Mucosa of stomach (tissue), 1 donor: Measurements from ENCODE around the gene CACNB2.

Experiments
- H3K27me3 ChIP-seq: one replicate; pipeline ENCODE4 v1.7.0; 2013; ENCODE audit warnings: mild to moderate bottlenecking, low read length; ENCODE audit not compliant: control insufficient read depth, insufficient read depth
- H3K36me3 ChIP-seq: one replicate; pipeline ENCODE4 v1.7.0; 2013; ENCODE audit warnings: low read length; ENCODE audit not compliant: control insufficient read depth, insufficient read depth
- H3K4me1 ChIP-seq: one replicate; pipeline ENCODE4 v1.7.0; 2013; ENCODE audit warnings: mild to moderate bottlenecking, low read length; ENCODE audit not compliant: control insufficient read depth, insufficient read depth
- H3K4me3 ChIP-seq: one replicate; pipeline ENCODE4 v1.7.0; 2013; ENCODE audit warnings: low read length
- H3K9ac ChIP-seq: one replicate; pipeline ENCODE4 v1.7.0; 2013; ENCODE audit warnings: mild to moderate bottlenecking, low read length, moderate library complexity
- H3K9me3 ChIP-seq: one replicate; pipeline ENCODE4 v1.7.0; 2013; ENCODE audit warnings: mild to moderate bottlenecking, low read length, moderate library complexity; ENCODE audit not compliant: control insufficient read depth
- donor health status: Pancreatic carcinoma.

The CACNB2 gene

DNA sequence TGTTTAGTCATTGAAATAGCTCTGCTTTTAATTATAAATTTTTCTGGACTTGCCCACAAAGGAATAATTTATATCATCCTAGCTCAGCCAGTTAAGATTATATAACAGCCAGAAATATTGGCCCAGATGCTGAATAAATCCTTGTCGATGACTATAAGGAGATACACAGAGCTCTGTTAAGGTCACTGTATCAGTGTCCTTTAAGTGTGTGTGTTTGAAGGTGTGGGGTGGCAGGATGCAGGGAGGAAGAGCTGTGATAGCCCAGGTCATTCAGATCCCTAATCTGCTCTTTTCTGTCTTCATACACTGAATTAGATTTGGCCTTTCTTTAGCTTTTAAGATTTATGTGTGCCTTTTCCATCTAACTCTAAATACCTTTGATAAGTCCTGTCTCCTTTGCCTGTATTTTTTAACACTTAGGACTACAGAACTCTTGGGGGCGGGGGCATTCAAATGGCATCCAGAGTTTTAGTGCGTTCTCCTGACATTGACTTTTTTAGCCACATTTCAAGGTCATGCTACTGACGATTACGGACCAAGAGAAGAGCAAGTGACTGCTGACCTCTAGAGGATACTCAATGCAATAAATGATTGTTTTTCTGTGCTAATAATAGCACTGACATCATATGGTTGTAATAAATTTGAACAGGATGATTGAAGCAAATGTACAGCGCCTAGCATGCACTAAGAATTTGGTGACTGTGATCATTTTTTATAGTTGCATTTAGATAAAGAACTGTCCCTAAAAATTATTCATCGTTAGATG, 172.3 kb downstream of the CACNB2 start:
- Histone ChIP-seq H3K9ac (no peak overlapping the region), H3K4me3 (no peak overlapping the region), H3K36me3 (no peaks in the 10 kb centered on the region), H3K9me3 (no peaks in the 10 kb centered on the region), H3K4me1 (no peaks in the 10 kb centered on the region), H3K27me3 (no peaks in the 10 kb centered on the region)

DNA sequence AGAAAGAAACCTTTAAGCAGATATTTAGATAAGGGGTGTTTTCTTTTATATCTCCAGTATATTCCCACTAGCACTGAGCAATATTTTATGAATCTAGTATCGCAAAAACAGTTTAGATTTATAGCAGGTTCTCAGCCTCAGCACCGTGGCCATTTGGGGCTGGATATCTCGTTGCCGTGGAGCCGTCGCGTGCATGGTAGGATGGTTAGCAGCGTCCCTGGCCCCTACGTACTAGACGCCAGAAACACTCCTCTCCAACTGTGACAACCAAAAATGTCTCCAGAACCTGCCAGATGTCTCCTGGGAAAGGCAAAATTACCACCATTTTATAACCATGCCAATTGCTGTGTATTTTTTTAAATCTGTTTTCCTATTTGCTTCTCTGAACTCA, 172.9 kb downstream of the CACNB2 start:
- no peaks in the 10 kb centered on the region for H3K27me3 ChIP-seq
- no peak overlapping the region for H3K4me3 ChIP-seq
- H3K36me3 ChIP-seq, result no peaks in the 10 kb centered on the region
- H3K4me1 ChIP-seq, result no peaks in the 10 kb centered on the region
- no peaks in the 10 kb centered on the region for H3K9me3 ChIP-seq
- no peak overlapping the region for H3K9ac ChIP-seq

DNA sequence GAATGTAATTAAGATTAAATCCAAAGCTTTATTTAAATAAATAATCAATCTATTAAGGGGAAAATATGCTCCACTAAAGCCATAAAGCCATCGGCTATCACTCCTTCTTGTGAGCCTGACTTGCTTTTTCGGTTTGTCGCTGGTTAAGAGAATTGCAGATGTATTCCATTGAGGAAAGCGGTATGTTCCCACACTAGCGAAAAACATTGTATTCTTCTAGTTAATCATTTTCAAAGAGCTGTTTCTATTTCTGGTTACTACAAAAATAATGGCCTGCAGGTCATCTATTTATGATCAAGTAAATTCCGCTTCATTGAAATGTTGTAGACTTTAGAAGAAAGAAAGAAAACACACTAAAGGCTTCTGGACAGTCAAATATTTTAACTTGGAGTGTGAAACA, 173.4 kb downstream of the CACNB2 start:
- H3K4me1 ChIP-seq, result no peaks in the 10 kb centered on the region
- no peaks in the 10 kb centered on the region for H3K27me3 ChIP-seq
- no peak overlapping the region for H3K9ac ChIP-seq
- H3K4me3 ChIP-seq, result no peak overlapping the region
- no peaks in the 10 kb centered on the region for H3K36me3 ChIP-seq
- H3K9me3 ChIP-seq, result no peaks in the 10 kb centered on the region

DNA sequence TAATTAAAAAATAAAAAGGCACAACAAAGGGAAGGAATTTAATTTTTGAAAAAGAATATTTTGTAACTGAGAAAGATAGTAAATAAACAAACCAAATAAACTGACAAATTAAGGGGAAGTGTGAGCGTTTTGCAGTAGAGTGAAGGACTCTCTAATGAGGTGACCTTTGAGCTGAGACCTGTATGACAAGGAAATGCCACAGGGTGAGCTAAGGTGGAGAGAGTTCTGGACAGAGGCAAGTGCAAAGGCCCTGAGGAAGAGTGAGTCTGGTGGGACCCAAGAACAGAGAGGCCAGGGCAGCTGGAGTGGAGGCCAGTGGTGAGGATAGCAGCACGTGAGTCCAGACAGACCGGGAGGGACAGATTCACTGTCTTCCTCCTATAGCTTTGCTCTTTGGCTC, 179.4 kb downstream of the CACNB2 start:
- H3K9ac ChIP-seq, result no peak overlapping the region
- H3K27me3 ChIP-seq, result no peaks in the 10 kb centered on the region
- no peaks in the 10 kb centered on the region for H3K4me1 ChIP-seq
- no peaks in the 10 kb centered on the region for H3K9me3 ChIP-seq
- H3K4me3 ChIP-seq, result no peak overlapping the region
- no peaks in the 10 kb centered on the region for H3K36me3 ChIP-seq

DNA sequence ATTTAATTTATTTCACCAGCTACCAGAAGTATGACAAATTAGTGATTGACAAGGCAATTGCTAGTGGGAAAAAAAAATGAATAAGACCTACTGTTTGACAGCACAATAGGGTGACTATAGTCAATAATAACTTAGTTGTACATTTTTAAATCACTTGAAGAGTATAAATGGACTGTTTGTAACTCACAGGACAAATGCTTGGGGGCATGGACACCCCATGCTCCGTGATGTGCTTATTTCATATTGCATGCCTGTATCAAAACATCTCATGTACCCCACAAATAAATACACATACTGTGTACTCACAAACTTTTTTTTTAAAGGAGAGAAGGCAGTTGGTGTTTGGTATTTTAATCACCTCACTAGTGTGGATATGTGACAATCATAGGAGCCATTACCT, 181.1 kb downstream of the CACNB2 start:
- Histone ChIP-seq H3K4me1 (no peaks in the 10 kb centered on the region), H3K9me3 (no peaks in the 10 kb centered on the region), H3K27me3 (no peaks in the 10 kb centered on the region), H3K36me3 (no peaks in the 10 kb centered on the region), H3K4me3 (no peak overlapping the region), H3K9ac (no peak overlapping the region)

DNA sequence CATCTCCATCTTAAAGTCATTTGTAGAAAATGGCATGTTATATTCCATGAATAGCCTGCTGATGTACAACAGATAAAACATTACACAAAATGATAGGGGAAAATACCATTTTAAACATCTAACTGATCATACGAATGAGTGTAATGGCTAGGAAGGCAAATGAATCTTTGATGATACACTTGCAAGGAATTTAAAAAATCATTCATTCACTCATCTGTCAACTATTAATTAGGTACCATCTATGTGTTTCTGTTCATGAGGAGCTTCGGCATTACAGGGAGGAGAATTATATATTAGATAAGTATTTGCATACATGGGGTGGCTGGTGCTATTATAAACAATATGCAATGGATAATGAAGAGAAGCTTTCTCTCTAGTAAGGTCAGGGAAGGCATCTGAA, 183.7 kb downstream of the CACNB2 start:
- no peaks in the 10 kb centered on the region for H3K4me1 ChIP-seq
- H3K4me3 ChIP-seq, result no peak overlapping the region
- no peaks in the 10 kb centered on the region for H3K27me3 ChIP-seq
- H3K9me3 ChIP-seq, result no peaks in the 10 kb centered on the region
- H3K9ac ChIP-seq, result no peak overlapping the region
- H3K36me3 ChIP-seq, result no peaks in the 10 kb centered on the region

DNA sequence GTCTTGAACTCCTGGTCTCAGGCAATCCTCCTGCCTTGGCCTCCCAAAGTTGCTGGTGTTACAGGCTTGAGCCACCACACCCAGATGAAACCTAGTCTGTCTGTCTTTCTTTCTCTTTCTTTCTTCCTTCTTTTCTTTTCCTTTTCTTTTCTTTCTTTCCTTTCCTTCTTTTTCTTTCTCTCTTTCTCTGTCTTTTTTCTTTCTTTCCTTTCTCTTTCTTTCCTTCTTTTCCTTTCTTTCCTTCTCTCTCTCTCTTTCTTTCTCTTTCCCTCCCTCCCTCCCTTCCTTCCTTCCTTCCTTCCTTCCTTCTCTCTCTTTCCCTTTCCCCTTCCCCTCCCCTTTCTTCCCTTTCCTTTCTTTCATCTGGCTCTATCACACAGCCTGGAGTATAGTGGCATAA, 185.2 kb downstream of the CACNB2 start:
- no peaks in the 10 kb centered on the region for H3K4me1 ChIP-seq

DNA sequence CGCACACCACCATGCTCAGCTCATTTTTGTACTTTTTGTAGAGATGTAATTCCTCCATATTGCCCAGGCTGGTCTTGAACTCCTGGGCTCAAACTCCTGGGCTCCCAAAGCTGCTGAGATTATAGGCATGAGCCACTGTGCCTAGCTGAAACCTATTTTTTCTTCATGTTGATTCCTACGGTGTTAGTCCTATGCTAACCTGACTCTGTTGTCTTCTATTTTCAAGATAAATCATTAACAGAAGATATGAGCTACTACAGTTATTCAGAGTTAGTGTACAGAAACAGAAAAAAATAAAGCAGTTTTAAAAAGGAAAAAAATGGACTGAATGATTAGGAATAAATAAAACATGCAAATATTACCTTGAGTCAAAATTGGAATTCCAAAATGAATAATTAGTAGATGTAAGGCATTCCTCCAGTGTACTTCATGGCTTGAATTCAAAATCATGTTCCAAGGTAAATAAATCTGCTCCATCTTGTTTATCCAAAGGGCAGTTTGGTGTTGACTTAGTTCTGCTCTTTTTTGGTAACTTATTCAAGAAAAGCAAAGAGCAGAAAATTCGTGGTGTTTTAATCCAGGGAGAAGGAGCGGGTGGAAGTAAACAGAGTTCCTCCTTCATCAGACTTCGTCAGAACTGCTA, 185.8 kb downstream of the CACNB2 start:
- Histone ChIP-seq H3K36me3 (no peaks in the 10 kb centered on the region), H3K9me3 (no peaks in the 10 kb centered on the region), H3K9ac (no peak overlapping the region), H3K27me3 (no peaks in the 10 kb centered on the region), H3K4me1 (no peaks in the 10 kb centered on the region), H3K4me3 (no peak overlapping the region)

More for the DNA sequence above, 185.2 kb downstream of the CACNB2 start:
- no peaks in the 10 kb centered on the region for H3K36me3 ChIP-seq
- no peaks in the 10 kb centered on the region for H3K9me3 ChIP-seq
- H3K27me3 ChIP-seq, result no peaks in the 10 kb centered on the region
- no peak overlapping the region for H3K4me3 ChIP-seq
- no peak overlapping the region for H3K9ac ChIP-seq

DNA sequence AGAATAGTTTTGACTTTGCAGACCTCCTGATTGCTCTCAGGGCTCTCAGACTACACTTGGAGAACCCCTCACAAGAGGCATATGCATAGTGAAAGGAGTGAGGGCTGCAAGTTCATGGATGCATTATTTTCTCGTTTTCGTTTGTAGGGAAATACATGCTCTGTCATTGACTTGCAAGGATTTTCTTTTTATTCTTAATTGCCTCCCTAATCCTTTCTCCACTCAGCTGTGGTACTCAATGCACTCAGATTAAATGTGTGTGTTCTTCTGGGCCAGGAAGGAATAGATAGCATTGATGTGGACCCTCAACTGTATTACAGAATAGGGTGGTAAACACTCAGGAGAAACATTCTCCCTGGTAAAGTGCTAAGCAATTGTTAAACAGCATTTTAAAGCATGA, 188.7 kb downstream of the CACNB2 start:
- no peak overlapping the region for H3K9ac ChIP-seq
- no peaks in the 10 kb centered on the region for H3K9me3 ChIP-seq
- H3K4me3 ChIP-seq, result no peak overlapping the region
- no peaks in the 10 kb centered on the region for H3K27me3 ChIP-seq
- no peaks in the 10 kb centered on the region for H3K4me1 ChIP-seq
- H3K36me3 ChIP-seq, result no peaks in the 10 kb centered on the region

DNA sequence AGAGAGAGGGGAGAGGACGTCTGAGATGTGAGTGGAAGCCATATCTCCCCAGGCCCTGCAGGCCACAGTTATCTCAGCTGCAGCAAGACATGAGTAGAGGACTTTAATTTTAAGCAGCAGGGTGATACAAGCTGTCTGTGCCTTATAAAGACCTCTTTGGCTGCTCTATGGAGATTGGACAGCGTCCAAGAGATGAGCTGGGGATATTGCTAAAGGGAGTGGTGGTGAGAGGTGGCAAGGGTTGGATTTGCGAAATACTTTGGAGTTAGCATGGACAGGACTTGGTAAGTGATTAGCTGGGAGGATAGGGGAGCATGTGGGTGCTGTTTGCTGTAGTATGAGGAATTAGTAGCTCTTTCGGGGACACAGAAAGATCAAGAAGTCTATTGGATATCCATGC, 191.8 kb downstream of the CACNB2 start:
- H3K36me3 ChIP-seq, result no peaks in the 10 kb centered on the region
- H3K9me3 ChIP-seq, result no peaks in the 10 kb centered on the region
- no peak overlapping the region for H3K9ac ChIP-seq
- H3K4me1 ChIP-seq, result no peaks in the 10 kb centered on the region
- no peak overlapping the region for H3K4me3 ChIP-seq
- H3K27me3 ChIP-seq, result no peaks in the 10 kb centered on the region

DNA sequence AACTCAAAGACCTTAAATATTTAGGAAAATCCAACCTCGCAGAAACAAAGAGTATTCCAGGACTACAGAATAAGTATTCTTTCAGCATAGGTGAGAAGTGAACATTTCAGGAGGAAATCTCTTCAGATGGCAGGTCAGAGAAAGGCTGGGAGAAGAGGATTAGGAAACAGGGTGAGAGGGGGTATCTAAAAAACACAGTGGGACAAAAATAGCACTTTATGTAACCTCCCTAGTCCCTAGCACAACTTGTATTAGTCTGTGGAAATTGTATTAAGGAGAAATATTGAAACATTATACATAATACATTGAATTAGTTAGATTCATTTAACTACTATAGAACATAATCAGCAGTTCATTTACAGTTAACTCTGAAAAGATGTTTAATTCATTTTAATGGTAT, 192.3 kb downstream of the CACNB2 start:
- no peak overlapping the region for H3K4me3 ChIP-seq
- no peak overlapping the region for H3K9ac ChIP-seq
- no peaks in the 10 kb centered on the region for H3K27me3 ChIP-seq
- H3K4me1 ChIP-seq, result no peaks in the 10 kb centered on the region
- no peaks in the 10 kb centered on the region for H3K9me3 ChIP-seq
- H3K36me3 ChIP-seq, result no peaks in the 10 kb centered on the region

DNA sequence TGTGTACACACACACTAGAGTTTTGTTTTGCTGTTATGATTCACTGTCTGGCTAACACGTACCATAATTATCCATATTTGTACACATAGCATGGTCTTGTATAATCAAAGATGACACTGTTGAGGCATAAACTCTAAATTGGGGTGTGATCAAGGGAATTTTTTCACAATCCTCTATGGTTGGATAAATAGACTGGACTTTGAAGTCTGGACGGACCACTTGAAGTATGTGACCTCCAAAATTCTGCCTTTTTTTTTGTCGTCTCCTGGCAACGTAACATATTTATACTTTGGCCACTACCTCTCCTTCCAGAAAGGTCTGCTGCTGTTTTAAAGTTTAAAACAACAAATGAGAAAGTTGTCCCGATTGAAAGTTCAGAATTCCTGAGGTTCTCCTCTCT, 193.4 kb downstream of the CACNB2 start:
- Histone ChIP-seq H3K4me3 (no peak overlapping the region), H3K9me3 (no peaks in the 10 kb centered on the region), H3K4me1 (no peaks in the 10 kb centered on the region)

More for the DNA sequence above, 193.4 kb downstream of the CACNB2 start:
- Histone ChIP-seq H3K36me3 (no peaks in the 10 kb centered on the region), H3K9ac (no peak overlapping the region), H3K27me3 (no peaks in the 10 kb centered on the region)
